ENCODE measurements around the gene PLD1. TPM values are rescaled to one million over a fixed set of nuclear protein-coding genes. Genes with fewer than 3 reads are reported as not detected.

PLD1 gene
- total RNA-seq, 1 donor from 2014 or later = 51.5 TPM

DNA sequence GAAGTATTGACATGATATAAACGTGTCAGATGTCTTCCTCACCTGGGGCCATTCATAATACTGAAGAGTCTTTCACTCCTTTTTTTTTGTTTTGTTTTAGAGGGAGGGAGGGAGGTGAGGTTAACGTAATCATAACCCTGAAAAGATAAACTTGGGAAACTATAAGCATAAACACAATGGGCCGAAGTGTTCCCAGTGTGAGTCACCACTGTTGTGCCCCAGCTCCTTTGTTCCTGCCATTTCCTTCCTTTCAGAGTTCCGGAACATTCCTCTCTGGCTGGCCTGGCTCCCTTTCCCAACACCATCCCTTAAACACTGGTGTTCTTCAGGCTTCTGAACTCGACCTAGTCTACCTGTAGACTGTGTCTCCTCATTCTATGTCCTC lies 18.6 kb downstream of the PLD1 start:
- DNase-seq = no peak

- peak; percentile 34 for DNase-seq
Measured at GRCh38 chr3:171790898-171791691, 19.2 kb downstream of the PLD1 start.

GRCh38 chr3:171790574-171790897 lies 19.7 kb downstream of the PLD1 start:
- DNase-seq = no peak

GRCh38 chr3:171789759-171790505 lies 20.4 kb downstream of the PLD1 start:
- DNase-seq = no peak

GRCh38 chr3:171788546-171789351 lies 21.5 kb downstream of the PLD1 start:
- DNase-seq = peak; percentile 99

DNA sequence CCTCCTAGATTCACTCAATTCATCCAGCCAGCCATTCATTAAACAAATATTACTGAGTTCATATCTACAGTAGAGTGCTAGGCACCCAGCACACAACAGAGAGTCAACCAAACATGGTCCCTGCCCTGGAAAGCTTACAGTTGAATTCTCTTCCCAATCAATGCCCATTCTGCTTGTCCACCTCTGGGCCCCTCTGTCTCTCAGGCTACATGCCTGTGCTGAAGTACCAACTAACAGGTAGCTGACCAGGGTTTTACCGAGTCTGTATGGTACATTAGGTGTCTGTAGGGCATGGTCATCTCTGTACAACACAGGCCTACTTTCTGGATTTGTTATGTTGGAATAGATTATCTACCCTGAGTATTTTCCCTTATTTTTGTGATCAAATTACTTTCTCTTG lies 23.3 kb downstream of the PLD1 start:
- DNase-seq = no peak

GRCh38 chr3:171784937-171785336 lies 25.3 kb downstream of the PLD1 start:
- DNase-seq = no peak

- DNase-seq = no peak
Measured at GRCh38 chr3:171784387-171784786, 25.9 kb downstream of the PLD1 start.

DNA sequence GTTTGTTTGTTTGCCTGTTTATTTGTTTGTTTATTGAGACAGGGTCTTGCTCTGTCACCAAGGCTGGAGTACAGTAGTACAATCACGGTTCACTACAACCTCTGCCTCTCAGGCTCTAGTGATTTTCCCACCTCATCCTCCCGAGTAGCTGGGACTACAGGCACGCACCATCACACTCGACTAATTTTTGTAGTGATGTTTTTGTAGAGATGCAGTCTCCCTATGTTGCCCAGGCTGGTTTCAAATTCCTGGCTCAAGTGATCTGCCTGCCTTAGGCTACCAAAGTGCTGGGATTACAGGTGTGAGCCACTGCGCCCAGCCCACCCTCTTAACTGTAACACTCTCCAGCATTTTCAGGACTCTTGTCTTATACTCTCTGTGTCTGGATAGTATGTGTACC lies 26.7 kb downstream of the PLD1 start:
- no peak for DNase-seq

DNA sequence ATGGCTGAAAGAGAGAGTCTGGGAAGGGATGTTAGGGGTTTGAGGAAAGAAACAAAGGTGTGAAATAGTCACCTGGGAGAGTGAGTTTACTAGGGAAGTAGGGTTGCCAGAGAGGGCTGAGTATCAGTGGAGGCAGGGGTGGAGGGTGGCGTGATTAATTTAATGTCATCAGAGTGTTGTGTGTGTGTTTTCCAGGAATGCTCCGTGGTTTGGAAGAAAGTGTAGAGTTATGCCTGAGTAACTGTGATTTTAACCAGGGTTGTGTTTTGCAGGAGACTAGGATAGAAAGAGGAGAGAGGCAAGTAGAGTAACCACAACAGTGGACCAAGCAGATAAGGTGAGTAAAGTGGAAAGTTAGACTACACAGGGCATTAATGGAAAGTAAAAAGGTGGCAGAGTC lies 27.2 kb downstream of the PLD1 start:
- no peak for DNase-seq

DNA sequence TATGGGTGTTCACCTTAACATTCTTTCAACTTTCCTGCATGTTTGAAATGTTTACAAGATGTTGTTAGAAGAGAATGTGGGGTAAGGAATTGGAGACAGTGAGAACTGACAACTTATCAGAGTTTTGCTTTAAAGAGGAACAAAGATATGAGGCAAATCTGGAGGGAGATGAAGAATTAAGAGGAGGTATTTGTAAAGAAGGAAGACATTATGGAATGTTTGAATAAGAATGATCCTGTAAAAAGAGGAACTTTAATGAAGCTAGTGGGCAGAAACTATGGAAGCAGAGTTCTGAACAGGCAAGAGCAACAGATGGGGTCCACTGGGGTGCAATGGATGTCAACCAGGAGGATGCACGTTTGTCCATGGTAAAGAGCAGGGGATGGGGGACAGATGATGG lies 27.7 kb downstream of the PLD1 start:
- no peak for DNase-seq

- no peak for DNase-seq
Measured at GRCh38 chr3:171781711-171782127, 28.6 kb downstream of the PLD1 start.

DNA sequence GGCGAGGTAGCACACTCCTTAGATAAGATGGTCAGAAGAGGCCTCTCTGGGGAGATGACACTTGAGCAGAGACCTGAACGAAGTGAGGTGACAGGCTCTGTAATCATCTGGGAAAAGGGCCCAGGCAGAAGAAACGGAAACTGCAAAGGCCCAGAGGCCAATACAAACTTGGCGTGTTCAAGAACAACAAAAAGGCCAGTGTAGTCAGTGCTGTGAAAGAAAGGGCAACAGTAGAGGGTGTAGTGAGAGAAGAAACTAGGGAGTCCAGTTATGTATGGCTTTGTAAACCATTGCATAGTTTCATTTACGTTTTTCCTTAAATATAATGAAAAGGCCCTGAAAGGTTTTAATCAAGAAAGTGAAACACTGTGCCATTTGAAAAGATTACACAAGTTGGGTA lies 31.8 kb downstream of the PLD1 start:
- DNase-seq = no peak

- no peak for DNase-seq
Measured at GRCh38 chr3:171777596-171777995, 32.7 kb downstream of the PLD1 start.

DNA sequence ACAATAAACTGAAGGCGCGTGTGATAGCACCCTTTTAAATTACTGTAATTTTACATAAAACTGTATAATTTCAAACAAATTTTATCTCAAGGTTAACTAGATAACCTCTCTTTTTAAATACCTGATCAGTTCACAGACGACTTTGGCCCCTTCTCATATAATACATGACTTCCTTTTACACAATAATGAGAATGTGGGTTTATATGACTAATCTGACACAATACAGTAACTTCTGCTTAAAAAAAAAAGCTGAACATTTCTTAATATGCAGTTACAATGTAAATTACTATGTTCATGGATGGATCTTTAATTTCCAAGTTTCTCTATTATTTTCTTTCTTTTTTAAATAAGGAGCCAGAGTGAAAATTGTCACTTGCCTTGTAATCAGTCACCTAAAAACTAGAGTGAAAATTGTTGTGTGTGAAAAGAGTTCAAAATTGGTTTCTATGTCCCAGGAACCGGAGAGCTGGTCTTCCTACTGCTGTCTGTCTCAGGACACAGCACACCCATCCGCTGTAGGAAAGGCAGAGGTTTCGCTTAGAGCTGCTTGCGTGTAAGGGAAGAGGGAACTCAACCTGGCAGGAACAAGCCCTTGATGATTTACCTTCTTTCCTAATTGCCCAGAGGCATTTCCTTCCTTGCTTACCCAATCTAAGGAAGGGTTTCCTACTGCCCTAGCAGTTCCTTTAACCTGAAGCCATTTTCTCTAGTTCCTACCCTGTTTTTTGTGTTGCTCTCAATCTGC lies 33.3 kb downstream of the PLD1 start:
- DNase-seq = no peak

DNA sequence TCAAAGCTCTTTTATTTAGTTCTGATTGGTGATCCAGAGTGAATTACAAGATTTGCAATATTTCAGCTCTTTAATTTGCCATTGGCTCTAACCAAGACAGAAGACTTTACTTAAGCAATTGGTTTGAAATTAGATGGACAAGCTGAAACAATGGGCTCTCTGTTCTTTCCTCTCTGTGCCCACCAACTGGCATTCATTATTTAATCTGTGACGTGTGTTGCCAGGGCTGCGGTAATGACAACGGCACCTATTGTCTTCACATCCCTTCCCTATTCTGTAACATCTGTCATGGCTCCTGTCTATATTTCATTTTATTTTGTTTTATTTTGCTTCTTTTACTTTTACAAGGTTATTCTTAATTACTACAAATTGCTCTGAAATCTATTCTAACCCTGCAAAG lies 33.9 kb downstream of the PLD1 start:
- DNase-seq = no peak

GRCh38 chr3:171775943-171776342 lies 34.3 kb downstream of the PLD1 start:
- DNase-seq = no peak

- no peak for DNase-seq
Measured at GRCh38 chr3:171774521-171774920, 35.8 kb downstream of the PLD1 start.

GRCh38 chr3:171772427-171773056 lies 37.7 kb downstream of the PLD1 start:
- peak; percentile 46 for DNase-seq

DNA sequence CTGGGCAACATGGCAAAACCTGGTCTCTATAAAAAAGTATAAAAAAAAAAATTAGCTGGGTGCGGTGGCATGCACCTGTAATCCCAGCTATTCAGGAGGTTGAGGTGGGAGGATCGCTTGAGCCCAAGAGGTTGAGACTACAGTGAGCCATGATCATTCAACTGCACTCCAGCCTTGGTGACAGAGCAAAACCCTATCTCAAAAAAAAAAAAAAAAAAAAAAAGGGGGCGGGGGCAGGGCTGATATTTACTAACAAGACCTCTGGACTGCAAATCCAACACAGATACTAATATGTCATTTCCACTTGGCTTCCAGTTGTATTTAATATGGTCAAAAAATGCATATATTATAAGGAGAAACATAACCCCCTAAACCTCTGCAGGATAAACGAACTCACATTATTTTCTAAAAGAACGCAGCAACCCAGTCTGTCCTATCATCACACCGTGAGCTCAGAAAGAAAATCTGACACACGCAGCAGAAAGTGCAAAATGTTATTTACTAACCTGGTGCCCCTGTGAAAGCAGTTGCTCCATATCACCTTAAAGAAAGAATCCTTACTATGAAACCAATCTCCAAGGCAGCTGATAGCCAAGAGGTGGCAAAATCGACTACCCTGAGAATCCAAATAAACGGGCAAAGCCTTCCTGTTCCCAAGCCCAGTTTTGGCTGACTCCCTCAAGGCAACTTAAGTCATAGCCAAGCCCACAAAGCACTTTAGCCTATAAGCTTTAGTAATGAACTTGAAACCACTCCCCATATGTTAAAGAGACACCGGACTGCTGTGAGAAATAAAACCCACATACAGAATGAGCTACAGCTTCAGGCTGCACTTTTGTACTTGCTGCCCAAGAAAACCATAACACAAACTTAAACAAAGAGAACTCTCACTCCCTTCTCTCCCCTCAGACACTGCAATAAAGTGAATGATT lies 39.3 kb downstream of the PLD1 start:
- peak; percentile 88 for DNase-seq

GRCh38 chr3:171769461-171769860 lies 40.8 kb downstream of the PLD1 start:
- no peak for DNase-seq
